Activated CD4-positive, alpha-beta T cell treated with anti-CD3 and anti-CD28 coated beads, Interleukin-2, amount 10 ng/mL, durations not matched to agents 24 days and 14 days (primary cell): ENCODE results near the gene SNCG. TPM values are rescaled to one million over a fixed set of nuclear protein-coding genes. Genes with fewer than 3 reads are reported as not detected.
A peak's percentile ranks its signal among the peaks of the same experiment; 100 is the strongest.
"Not testable (repeated sequence)": the region's sequence is repeated elsewhere in the genome, so short reads cannot be mapped to it uniquely, and the experiment has no call there.

Experiments used
- DNase-seq: peaks from one replicate; pipeline ENCODE4 v3.0.0; 2022
- H3K27ac Mint-ChIP-seq: one replicate; pipeline ENCODE4 v1.8.0; 2022; ENCODE audit warnings: mild to moderate bottlenecking, mixed read lengths
- H3K27me3 Mint-ChIP-seq: one replicate; pipeline ENCODE4 v1.8.0; 2022; ENCODE audit warnings: mixed read lengths
- H3K36me3 Mint-ChIP-seq: one replicate; pipeline ENCODE4 v1.8.0; 2022; ENCODE audit warnings: low read depth, mild to moderate bottlenecking, mixed read lengths
- H3K4me1 Mint-ChIP-seq: one replicate; pipeline ENCODE4 v1.8.0; 2021; ENCODE audit warnings: mixed read lengths
- H3K4me3 Mint-ChIP-seq: one replicate; pipeline ENCODE4 v1.8.0; 2022; ENCODE audit warnings: mild to moderate bottlenecking, moderate library complexity, mixed read lengths
- H3K9me3 Mint-ChIP-seq: one replicate; pipeline ENCODE4 v1.8.0; 2021; ENCODE audit warnings: mixed read lengths
- intact Hi-C: fragments of 100-400 bp; cut with micrococcal nuclease; formaldehyde crosslinking; loops from one replicate; pipeline ENCODE4 v1.15.1; 2023
- total RNA-seq: library from RNA; stranded (reverse); gene quantifications from 2 replicates; pipeline ENCODE4 v1.2.3, GENCODE V29; 2022

Gene SNCG
- total RNA-seq, 1 donor from 2014 or later, result 0.44 TPM

- H3K4me1 Mint-ChIP-seq, result peaks cover 2% of the 10 kb centered on the region
- no peak for DNase-seq
- no peaks in the 10 kb centered on the region for H3K36me3 Mint-ChIP-seq
- no peaks in the 10 kb centered on the region for H3K9me3 Mint-ChIP-seq
- no peak overlapping the region for H3K4me3 Mint-ChIP-seq
- no peak overlapping the region for H3K27ac Mint-ChIP-seq
- peaks cover 3% of the 10 kb centered on the region for H3K27me3 Mint-ChIP-seq
- intact Hi-C loops, result no loop called here
Measured at GRCh38 chr10:86941426-86941825, 17.0 kb upstream of the SNCG start.

- intact Hi-C loops, result no loop called here
- H3K27ac Mint-ChIP-seq, result no peak overlapping the region
- no peaks in the 10 kb centered on the region for H3K9me3 Mint-ChIP-seq
- peaks cover 2% of the 10 kb centered on the region for H3K4me1 Mint-ChIP-seq
- no peaks in the 10 kb centered on the region for H3K36me3 Mint-ChIP-seq
- H3K4me3 Mint-ChIP-seq, result no peak overlapping the region
- H3K27me3 Mint-ChIP-seq, result peaks cover 7% of the 10 kb centered on the region
- DNase-seq, result no peak
Measured at GRCh38 chr10:86941991-86942421, 16.4 kb upstream of the SNCG start.

- DNase-seq, result no peak
- H3K36me3 Mint-ChIP-seq, result no peaks in the 10 kb centered on the region
- H3K27me3 Mint-ChIP-seq, result peaks cover 5% of the 10 kb centered on the region
- no peak overlapping the region for H3K4me3 Mint-ChIP-seq
- no peak overlapping the region for H3K27ac Mint-ChIP-seq
- H3K9me3 Mint-ChIP-seq, result no peaks in the 10 kb centered on the region
- peaks cover 2% of the 10 kb centered on the region for H3K4me1 Mint-ChIP-seq
- intact Hi-C loops, result no loop called here
Measured at GRCh38 chr10:86942441-86943315, 15.7 kb upstream of the SNCG start.

GRCh38 chr10:86943316-86944030, 14.9 kb upstream of the SNCG start:
- no peaks in the 10 kb centered on the region for H3K9me3 Mint-ChIP-seq
- no peak overlapping the region for H3K4me3 Mint-ChIP-seq
- intact Hi-C loops, result no loop called here
- H3K4me1 Mint-ChIP-seq, result peaks cover 2% of the 10 kb centered on the region
- no peaks in the 10 kb centered on the region for H3K36me3 Mint-ChIP-seq
- no peak for DNase-seq
- H3K27ac Mint-ChIP-seq, result no peak overlapping the region
- peaks cover 8% of the 10 kb centered on the region for H3K27me3 Mint-ChIP-seq

GRCh38 chr10:86944031-86944419, 14.4 kb upstream of the SNCG start:
- Mint-ChIP-seq H3K27ac (no peak overlapping the region), H3K27me3 (peaks cover 8% of the 10 kb centered on the region), H3K9me3 (no peaks in the 10 kb centered on the region), H3K4me1 (peaks cover 2% of the 10 kb centered on the region), H3K36me3 (no peaks in the 10 kb centered on the region), H3K4me3 (no peak overlapping the region)
- DNase-seq, result no peak
- intact Hi-C loops, result no loop called here

- no peak for DNase-seq
- Mint-ChIP-seq H3K27ac (no peak overlapping the region), H3K4me3 (no peak overlapping the region), H3K9me3 (no peaks in the 10 kb centered on the region), H3K27me3 (peaks cover 8% of the 10 kb centered on the region), H3K4me1 (peaks cover 1% of the 10 kb centered on the region), H3K36me3 (no peaks in the 10 kb centered on the region)
- intact Hi-C loops, result no loop called here
Measured at GRCh38 chr10:86944471-86944870, 13.9 kb upstream of the SNCG start.

GRCh38 chr10:86944907-86945306, 13.5 kb upstream of the SNCG start:
- H3K27ac Mint-ChIP-seq, result no peak overlapping the region
- intact Hi-C loops, result no loop called here

GRCh38 chr10:86945361-86946212, 12.8 kb upstream of the SNCG start:
- no peak overlapping the region for H3K27ac Mint-ChIP-seq
- intact Hi-C loops, result no loop called here
- DNase-seq, result no peak
- H3K27me3 Mint-ChIP-seq, result peaks cover 8% of the 10 kb centered on the region
- H3K4me3 Mint-ChIP-seq, result no peak overlapping the region
- no peaks in the 10 kb centered on the region for H3K36me3 Mint-ChIP-seq
- H3K9me3 Mint-ChIP-seq, result no peaks in the 10 kb centered on the region
- H3K4me1 Mint-ChIP-seq, result peaks cover 4% of the 10 kb centered on the region

More at GRCh38 chr10:86944907-86945306, 13.5 kb upstream of the SNCG start:
- no peak for DNase-seq
- Mint-ChIP-seq H3K9me3 (no peaks in the 10 kb centered on the region), H3K36me3 (no peaks in the 10 kb centered on the region), H3K4me1 (no peaks in the 10 kb centered on the region), H3K4me3 (no peak overlapping the region), H3K27me3 (peaks cover 8% of the 10 kb centered on the region)

- Mint-ChIP-seq H3K4me1 (peaks cover 5% of the 10 kb centered on the region), H3K36me3 (no peaks in the 10 kb centered on the region), H3K9me3 (no peaks in the 10 kb centered on the region), H3K27me3 (peaks cover 8% of the 10 kb centered on the region), H3K27ac (no peak overlapping the region), H3K4me3 (no peak overlapping the region)
- no peak for DNase-seq
- intact Hi-C loops, result no loop called here
Measured at GRCh38 chr10:86946213-86947155, 11.9 kb upstream of the SNCG start.

GRCh38 chr10:86947806-86948205, 10.6 kb upstream of the SNCG start:
- H3K9me3 Mint-ChIP-seq, result peaks cover 11% of the 10 kb centered on the region
- DNase-seq, H3K4me3 Mint-ChIP-seq, H3K36me3 Mint-ChIP-seq, H3K4me1 Mint-ChIP-seq, intact Hi-C loops, H3K27ac Mint-ChIP-seq, H3K27me3 Mint-ChIP-seq: not testable (repeated sequence)

- peak; percentile 66 for DNase-seq
- H3K27me3 Mint-ChIP-seq, result peaks cover 8% of the 10 kb centered on the region
- intact Hi-C loops, result no loop called here
- H3K9me3 Mint-ChIP-seq, result peaks cover 11% of the 10 kb centered on the region
- H3K4me3 Mint-ChIP-seq, result peak overlapping the region; percentile 42
- H3K4me1 Mint-ChIP-seq, result peaks cover 5% of the 10 kb centered on the region
- H3K27ac Mint-ChIP-seq, result peak overlapping the region; percentile 51
- peaks cover 3% of the 10 kb centered on the region for H3K36me3 Mint-ChIP-seq
Measured at GRCh38 chr10:86950349-86950748, 8.1 kb upstream of the SNCG start.

GRCh38 chr10:86951184-86951761, 7.1 kb upstream of the SNCG start:
- Mint-ChIP-seq H3K9me3 (peaks cover 11% of the 10 kb centered on the region), H3K27me3 (peaks cover 8% of the 10 kb centered on the region), H3K4me3 (no peak overlapping the region), H3K4me1 (peaks cover 5% of the 10 kb centered on the region), H3K36me3 (peaks cover 3% of the 10 kb centered on the region), H3K27ac (no peak overlapping the region)
- intact Hi-C loops, result no loop called here
- DNase-seq, result no peak
